Measurements from ENCODE around the gene DUSP14.

DNA sequence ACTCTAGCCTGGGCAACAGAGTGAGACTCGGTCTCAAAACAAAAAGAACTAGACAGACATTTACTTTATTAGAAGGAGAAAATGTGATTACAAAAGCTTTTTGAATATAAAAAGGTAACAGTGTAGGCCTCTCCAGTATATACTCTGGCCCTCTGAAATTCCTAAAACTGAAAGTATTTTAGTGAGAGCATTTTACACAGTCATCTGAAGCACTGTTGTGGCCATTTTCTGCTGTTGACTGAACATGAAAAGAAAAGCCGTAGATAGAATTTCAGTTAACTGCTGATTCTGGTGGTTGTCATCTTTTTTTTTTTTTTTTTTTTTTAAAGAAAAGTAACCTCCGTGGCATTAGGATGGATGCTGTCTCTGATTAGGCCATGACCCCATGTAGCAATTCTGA, 15.6 kb downstream of the DUSP14 start:
- no peak for TF ChIP-seq TAF1 (IDR thresholded peaks at IDR 0.05; ENCODE audit: borderline replicate concordance, insufficient read depth, low read length)
- TF ChIP-seq POLR2AphosphoS5 (IDR thresholded peaks at IDR 0.05; ENCODE audit: low read depth, low read length): no peak

Data from PFSK-1 (cell line).